ENCODE results near the gene ZNF782.
A peak's percentile ranks its signal among the peaks of the same experiment; 100 is the strongest.
"Not testable (repeated sequence)": the region's sequence is repeated elsewhere in the genome, so short reads cannot be mapped to it uniquely, and the experiment has no call there.

ZNF782 gene

GRCh38 chr9:96871176-96871575 is 16.9 kb upstream of the ZNF782 start:
- no peak overlapping the region for H3K4me3 ChIP-seq (ENCODE audit: low read depth, low read length)
- H3K27ac ChIP-seq (ENCODE audit: low read depth, low read length): no peak overlapping the region
- peaks cover 3% of the 10 kb centered on the region for H3K4me1 ChIP-seq (ENCODE audit: control insufficient read depth, insufficient read depth, low read length)
- no peak overlapping the region for H3K9ac ChIP-seq (ENCODE audit: low read depth, low read length)
- H3K9me3 ChIP-seq (ENCODE audit: control insufficient read depth, insufficient read depth, low read length): no peaks in the 10 kb centered on the region
- no peaks in the 10 kb centered on the region for H3K36me3 ChIP-seq (ENCODE audit: control insufficient read depth, insufficient read depth, low read length)
- H3K27me3 ChIP-seq (ENCODE audit: control insufficient read depth, insufficient read depth, low read length): peaks cover 16% of the 10 kb centered on the region

GRCh38 chr9:96868709-96869108 is 14.4 kb upstream of the ZNF782 start:
- H3K36me3 ChIP-seq (ENCODE audit: control insufficient read depth, insufficient read depth, low read length): no peaks in the 10 kb centered on the region
- no peak overlapping the region for H3K4me3 ChIP-seq (ENCODE audit: low read depth, low read length)
- no peaks in the 10 kb centered on the region for H3K9me3 ChIP-seq (ENCODE audit: control insufficient read depth, insufficient read depth, low read length)
- H3K4me1 ChIP-seq (ENCODE audit: control insufficient read depth, insufficient read depth, low read length): no peaks in the 10 kb centered on the region
- no peak overlapping the region for H3K27ac ChIP-seq (ENCODE audit: low read depth, low read length)
- no peak overlapping the region for H3K9ac ChIP-seq (ENCODE audit: low read depth, low read length)
- H3K27me3 ChIP-seq (ENCODE audit: control insufficient read depth, insufficient read depth, low read length): peaks cover 4% of the 10 kb centered on the region; the same call in 1 of the 2 replicates

DNA sequence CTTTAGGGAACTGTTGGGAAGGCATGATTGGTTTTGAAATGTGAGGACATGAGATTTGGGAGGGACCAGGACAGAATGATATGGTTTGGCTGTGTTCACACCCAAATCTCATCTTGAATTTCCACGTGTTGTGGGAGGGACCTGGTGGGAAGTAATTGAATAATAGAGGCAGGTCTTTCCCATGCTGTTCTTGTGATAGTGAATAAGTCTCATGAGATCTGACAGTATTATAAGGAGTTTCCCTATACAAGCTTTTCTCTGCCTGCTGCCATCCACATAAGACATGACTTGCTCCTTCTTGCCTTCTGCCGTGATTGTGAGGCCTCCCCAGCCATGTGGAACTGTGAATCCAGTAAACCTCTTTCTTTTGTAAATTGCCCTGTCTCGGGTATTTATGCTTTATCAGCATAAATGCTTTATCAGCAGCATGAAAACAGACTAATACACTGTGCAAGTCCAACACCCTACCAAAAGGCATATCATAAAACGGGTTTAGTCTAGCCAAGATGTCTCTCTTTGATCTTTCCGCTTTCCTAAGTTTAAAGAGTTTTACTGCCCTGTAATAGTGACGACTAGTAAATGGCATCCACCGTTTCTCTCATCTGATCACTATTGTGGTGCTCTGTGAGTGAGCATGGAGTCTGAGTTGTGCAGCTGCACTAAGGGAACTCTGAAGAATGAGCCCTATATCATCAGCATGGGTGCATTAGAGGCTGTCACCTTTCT is 12.9 kb upstream of the ZNF782 start:
- H3K4me3 ChIP-seq (ENCODE audit: low read depth, low read length): no peak overlapping the region
- no peak overlapping the region for H3K9ac ChIP-seq (ENCODE audit: low read depth, low read length)
- no peaks in the 10 kb centered on the region for H3K4me1 ChIP-seq (ENCODE audit: control insufficient read depth, insufficient read depth, low read length)
- H3K27me3 ChIP-seq (ENCODE audit: control insufficient read depth, insufficient read depth, low read length): no peaks in the 10 kb centered on the region
- H3K27ac ChIP-seq (ENCODE audit: low read depth, low read length): no peak overlapping the region
- no peaks in the 10 kb centered on the region for H3K9me3 ChIP-seq (ENCODE audit: control insufficient read depth, insufficient read depth, low read length)
- H3K36me3 ChIP-seq (ENCODE audit: control insufficient read depth, insufficient read depth, low read length): no peaks in the 10 kb centered on the region

DNA sequence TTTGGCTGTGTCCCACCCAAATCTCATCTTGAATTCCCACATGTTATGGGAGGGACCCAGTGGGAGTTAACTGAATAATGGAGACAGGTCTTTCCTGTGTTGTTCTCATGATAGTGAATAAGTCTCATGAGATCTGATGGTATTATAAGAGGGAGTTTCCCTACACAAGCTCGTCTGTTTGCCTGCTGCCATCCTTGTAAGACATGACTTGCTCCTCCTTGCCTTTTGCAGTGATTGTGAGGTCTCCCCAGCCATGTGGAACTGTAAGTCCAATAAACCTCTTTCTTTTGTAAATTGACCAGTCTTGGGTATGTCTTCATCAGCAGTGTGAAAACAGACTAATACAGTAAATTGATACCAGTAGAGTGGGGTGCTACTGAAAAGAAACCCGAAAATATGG is 10.9 kb upstream of the ZNF782 start:
- H3K4me3 ChIP-seq (ENCODE audit: low read depth, low read length); H3K36me3 ChIP-seq (ENCODE audit: control insufficient read depth, insufficient read depth, low read length); H3K27ac ChIP-seq (ENCODE audit: low read depth, low read length); H3K9ac ChIP-seq (ENCODE audit: low read depth, low read length); H3K4me1 ChIP-seq (ENCODE audit: control insufficient read depth, insufficient read depth, low read length); H3K9me3 ChIP-seq (ENCODE audit: control insufficient read depth, insufficient read depth, low read length); H3K27me3 ChIP-seq (ENCODE audit: control insufficient read depth, insufficient read depth, low read length): not testable (repeated sequence)

DNA sequence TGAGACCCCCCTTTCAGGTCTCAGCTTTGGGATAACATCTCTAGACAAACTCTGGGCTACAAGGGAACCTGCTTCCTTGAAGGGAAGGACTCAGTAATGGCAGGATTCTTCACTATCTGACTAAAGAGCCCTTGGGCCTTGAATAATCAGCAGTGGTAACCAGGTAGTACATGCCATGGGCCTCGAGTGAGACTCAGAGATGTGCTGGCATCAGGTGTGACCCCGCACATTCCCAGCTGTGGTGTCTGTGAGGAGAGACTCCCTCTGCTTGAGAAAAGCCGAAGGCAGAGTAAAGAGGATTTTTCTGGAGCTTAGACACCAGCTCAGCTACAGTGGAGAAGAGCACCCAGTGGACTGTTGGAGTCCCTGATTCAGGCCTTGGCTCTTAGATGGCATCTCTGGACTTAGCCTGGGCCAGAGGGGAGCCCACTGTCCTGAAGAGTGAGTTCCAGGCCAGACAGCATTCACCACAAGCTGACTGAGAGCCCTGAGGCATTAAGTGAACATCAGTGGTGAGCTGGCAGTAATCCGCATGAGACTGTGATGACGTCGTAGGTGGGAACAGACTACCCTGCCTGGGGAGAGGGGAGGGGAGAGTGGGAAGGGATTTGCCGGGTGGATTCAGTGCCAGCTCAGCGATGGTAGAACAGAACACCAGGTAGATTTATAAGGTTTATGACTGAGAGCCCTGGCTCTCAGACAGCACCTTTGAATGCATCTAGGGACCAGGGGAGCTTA is 5.3 kb upstream of the ZNF782 start:
- H3K27ac ChIP-seq (ENCODE audit: low read depth, low read length): no peak overlapping the region
- no peak overlapping the region for H3K9ac ChIP-seq (ENCODE audit: low read depth, low read length)
- H3K27me3 ChIP-seq (ENCODE audit: control insufficient read depth, insufficient read depth, low read length): no peaks in the 10 kb centered on the region
- no peaks in the 10 kb centered on the region for H3K9me3 ChIP-seq (ENCODE audit: control insufficient read depth, insufficient read depth, low read length)
- no peak overlapping the region for H3K4me3 ChIP-seq (ENCODE audit: low read depth, low read length)
- peaks cover 24% of the 10 kb centered on the region for H3K4me1 ChIP-seq (ENCODE audit: control insufficient read depth, insufficient read depth, low read length)
- no peaks in the 10 kb centered on the region for H3K36me3 ChIP-seq (ENCODE audit: control insufficient read depth, insufficient read depth, low read length)

- H3K4me3 ChIP-seq (ENCODE audit: low read depth, low read length): no peak overlapping the region
- peaks cover 24% of the 10 kb centered on the region for H3K4me1 ChIP-seq (ENCODE audit: control insufficient read depth, insufficient read depth, low read length)
- no peak overlapping the region for H3K9ac ChIP-seq (ENCODE audit: low read depth, low read length)
- no peaks in the 10 kb centered on the region for H3K9me3 ChIP-seq (ENCODE audit: control insufficient read depth, insufficient read depth, low read length)
- H3K27me3 ChIP-seq (ENCODE audit: control insufficient read depth, insufficient read depth, low read length): no peaks in the 10 kb centered on the region
- no peaks in the 10 kb centered on the region for H3K36me3 ChIP-seq (ENCODE audit: control insufficient read depth, insufficient read depth, low read length)
- no peak overlapping the region for H3K27ac ChIP-seq (ENCODE audit: low read depth, low read length)
Measured at GRCh38 chr9:96858670-96859069, 4.4 kb upstream of the ZNF782 start.

DNA sequence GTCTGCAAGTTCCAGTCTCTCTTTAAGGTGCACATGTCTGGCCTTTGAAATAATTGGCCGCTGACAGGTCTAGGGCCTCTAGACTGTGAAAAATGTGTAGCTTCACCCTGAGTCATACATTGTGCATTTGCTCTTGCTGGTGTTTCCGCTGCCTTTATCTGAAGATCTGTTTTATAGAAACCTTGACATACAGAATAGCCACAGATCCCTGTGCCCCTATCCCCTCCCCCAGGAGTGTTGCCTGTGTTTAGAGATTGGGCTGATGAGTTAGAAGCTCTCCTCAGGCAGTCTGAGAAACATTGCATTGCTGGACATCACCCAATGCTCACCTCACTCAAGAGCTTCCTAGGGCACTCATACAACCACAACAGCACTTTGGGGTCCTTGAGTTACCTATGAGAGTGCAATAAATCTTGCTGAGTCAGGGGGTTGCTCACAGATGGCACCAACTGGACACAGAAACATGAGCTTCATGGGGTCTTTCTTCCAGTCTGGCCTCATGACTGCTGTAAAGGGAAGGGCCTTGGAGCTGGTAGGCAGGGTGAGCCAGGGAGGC is 3.8 kb upstream of the ZNF782 start:
- Histone ChIP-seq H3K4me3 (ENCODE audit: low read depth, low read length) (no peak overlapping the region), H3K27ac (ENCODE audit: low read depth, low read length) (no peak overlapping the region), H3K4me1 (ENCODE audit: control insufficient read depth, insufficient read depth, low read length) (peaks cover 30% of the 10 kb centered on the region), H3K9ac (ENCODE audit: low read depth, low read length) (no peak overlapping the region), H3K9me3 (ENCODE audit: control insufficient read depth, insufficient read depth, low read length) (no peaks in the 10 kb centered on the region), H3K36me3 (ENCODE audit: control insufficient read depth, insufficient read depth, low read length) (no peaks in the 10 kb centered on the region), H3K27me3 (ENCODE audit: control insufficient read depth, insufficient read depth, low read length) (no peaks in the 10 kb centered on the region)

DNA sequence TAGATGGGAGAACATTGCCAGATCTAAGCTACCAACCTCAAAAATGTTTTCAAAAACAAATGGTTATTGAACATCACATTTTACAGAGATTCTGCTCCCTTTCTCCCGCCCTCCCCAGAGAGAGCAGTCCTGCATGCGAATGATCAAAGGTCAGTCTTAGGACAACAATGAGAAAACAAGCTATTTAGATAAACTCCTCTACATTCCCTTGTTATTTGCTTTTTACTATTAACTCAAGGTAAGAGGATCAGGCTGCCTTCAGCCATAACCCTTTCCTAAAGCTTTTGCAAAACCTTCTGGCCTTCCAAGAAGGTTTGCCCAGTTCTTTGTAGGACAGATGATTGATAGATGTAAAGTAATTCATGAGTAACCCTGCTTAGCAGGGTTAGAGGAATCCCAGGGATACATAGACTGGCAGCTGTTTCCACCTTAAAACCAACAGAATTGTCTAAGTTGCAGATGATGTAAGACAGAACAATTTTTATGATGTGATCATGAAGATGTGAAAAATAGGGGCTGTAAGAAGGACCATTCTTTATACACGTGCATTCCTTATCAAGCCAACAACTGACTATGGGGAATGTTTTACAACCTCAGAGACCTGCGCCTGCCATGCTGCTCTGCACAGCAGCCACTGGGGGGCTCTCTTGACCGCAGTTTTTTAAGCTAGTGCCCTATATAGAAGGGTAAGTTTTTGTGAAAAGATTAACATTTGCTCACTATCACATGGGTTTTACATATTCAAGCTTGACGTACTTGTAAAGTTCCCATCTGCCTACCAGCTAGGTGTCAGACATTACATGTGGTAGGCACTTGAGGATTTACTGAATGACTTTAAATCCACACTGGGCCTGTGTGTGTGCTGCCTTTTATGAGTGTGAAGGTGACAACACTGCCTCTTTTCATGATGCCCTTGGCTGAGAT is 2.3 kb upstream of the ZNF782 start:
- Histone ChIP-seq H3K27ac (ENCODE audit: low read depth, low read length) (peak overlapping the region; percentile 52), H3K4me1 (ENCODE audit: control insufficient read depth, insufficient read depth, low read length) (peaks cover 31% of the 10 kb centered on the region), H3K4me3 (ENCODE audit: low read depth, low read length) (no peak overlapping the region), H3K27me3 (ENCODE audit: control insufficient read depth, insufficient read depth, low read length) (no peaks in the 10 kb centered on the region), H3K36me3 (ENCODE audit: control insufficient read depth, insufficient read depth, low read length) (no peaks in the 10 kb centered on the region), H3K9ac (ENCODE audit: low read depth, low read length) (no peak overlapping the region), H3K9me3 (ENCODE audit: control insufficient read depth, insufficient read depth, low read length) (no peaks in the 10 kb centered on the region)

DNA sequence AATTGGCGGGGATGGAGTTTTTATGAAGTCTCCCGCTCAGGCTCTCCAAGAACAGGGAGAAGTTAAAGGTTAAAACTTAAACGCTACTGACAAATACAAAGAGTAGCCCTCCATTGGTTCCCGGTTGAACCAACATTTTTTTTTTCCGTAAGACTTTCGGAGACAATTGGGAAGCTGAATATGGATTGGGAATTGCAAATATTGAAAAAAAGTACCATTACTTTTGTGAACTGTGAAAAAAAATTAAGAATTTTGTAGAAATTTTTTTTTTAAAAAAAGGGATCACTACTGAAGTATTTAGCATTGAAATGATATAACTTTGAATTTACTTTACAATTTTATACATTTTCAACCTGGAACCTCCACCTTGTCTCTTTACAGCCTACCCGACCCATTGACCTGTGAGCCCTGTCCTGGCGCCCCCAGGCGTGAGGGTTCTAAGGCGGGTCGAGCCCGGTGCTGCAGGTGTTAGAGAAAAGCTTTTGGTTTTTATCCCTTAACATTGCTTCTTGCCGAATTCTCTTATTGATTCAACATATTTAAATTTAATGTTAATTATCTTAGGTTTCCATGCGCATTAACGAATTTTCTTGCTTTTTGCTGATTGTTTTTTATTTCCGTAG is 448 bp upstream of the ZNF782 start:
- H3K9ac ChIP-seq (ENCODE audit: low read depth, low read length): peak overlapping the region; percentile 57; the same call in 1 of the 2 replicates
- H3K4me1 ChIP-seq (ENCODE audit: control insufficient read depth, insufficient read depth, low read length): peaks cover 28% of the 10 kb centered on the region
- peak overlapping the region; percentile 43 for H3K27ac ChIP-seq (ENCODE audit: low read depth, low read length)
- H3K36me3 ChIP-seq (ENCODE audit: control insufficient read depth, insufficient read depth, low read length): no peaks in the 10 kb centered on the region
- H3K27me3 ChIP-seq (ENCODE audit: control insufficient read depth, insufficient read depth, low read length): no peaks in the 10 kb centered on the region
- H3K4me3 ChIP-seq (ENCODE audit: low read depth, low read length): peak overlapping the region; percentile 88
- no peaks in the 10 kb centered on the region for H3K9me3 ChIP-seq (ENCODE audit: control insufficient read depth, insufficient read depth, low read length)

DNA sequence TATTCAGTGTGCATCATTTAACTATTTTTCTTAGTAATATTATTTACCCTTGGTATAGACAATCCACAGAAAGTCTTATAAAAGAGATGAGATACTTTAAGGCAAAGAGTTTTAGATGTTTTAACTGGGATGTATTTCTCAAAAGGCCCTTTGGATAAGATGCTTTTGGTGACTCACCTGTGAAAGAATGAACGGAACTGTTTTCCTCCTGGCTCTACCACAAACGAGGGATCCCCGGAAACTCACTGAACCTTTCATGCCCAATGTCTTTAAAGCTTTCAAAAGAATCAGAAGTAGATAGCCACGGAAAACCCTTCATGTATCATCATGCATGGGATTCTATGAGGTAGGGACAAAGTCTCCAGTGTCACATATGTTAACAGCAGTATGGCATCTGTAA is 1.6 kb downstream of the ZNF782 start:
- no peaks in the 10 kb centered on the region for H3K36me3 ChIP-seq (ENCODE audit: control insufficient read depth, insufficient read depth, low read length)
- H3K27ac ChIP-seq (ENCODE audit: low read depth, low read length): no peak overlapping the region
- no peak overlapping the region for H3K4me3 ChIP-seq (ENCODE audit: low read depth, low read length)
- no peaks in the 10 kb centered on the region for H3K9me3 ChIP-seq (ENCODE audit: control insufficient read depth, insufficient read depth, low read length)
- H3K27me3 ChIP-seq (ENCODE audit: control insufficient read depth, insufficient read depth, low read length): no peaks in the 10 kb centered on the region
- H3K9ac ChIP-seq (ENCODE audit: low read depth, low read length): no peak overlapping the region
- H3K4me1 ChIP-seq (ENCODE audit: control insufficient read depth, insufficient read depth, low read length): peaks cover 22% of the 10 kb centered on the region; the same call in 1 of the 2 replicates

Measured in HUES48 (cell line).